Body of pancreas (tissue), 4 donors: ENCODE results near the gene THAP8.

Source experiments
- CTCF ChIP-seq, 7 experiments: fragments of 450-650 bp in 4 of 7; fragments of 200-600 bp in 3 of 7; sonication (generic) in 3 of 7; IDR thresholded peaks; one replicate each; pipeline ENCODE4 v1.5.1; 2016 to 2019; ENCODE audit warnings: antibody characterized with exemption in 7 of 7
- POLR2A ChIP-seq, 3 donors: fragments of 450-650 bp; IDR thresholded peaks; one replicate each; pipeline ENCODE4 v1.6.1; 2016; ENCODE audit warnings: antibody characterized with exemption in 3 of 3, mild to moderate bottlenecking in 2 of 3

- TF ChIP-seq CTCF (IDR thresholded peaks at IDR 0.05) (no peak), POLR2A (IDR thresholded peaks at IDR 0.05) (no peak)
Observed at GRCh38 chr19:36103040-36103626, 49.0 kb upstream of the THAP8 start.
